ENCODE data around the gene CFAP73. TPM values are rescaled to one million over a fixed set of nuclear protein-coding genes. Genes with fewer than 3 reads are reported as not detected.
A peak's percentile ranks its signal among the peaks of the same experiment; 100 is the strongest.

The CFAP73 gene
- total and polyA plus RNA-seq, 10 donors: 0.64 to 0.71 (median 0.70) TPM; not detected in 7

DNA sequence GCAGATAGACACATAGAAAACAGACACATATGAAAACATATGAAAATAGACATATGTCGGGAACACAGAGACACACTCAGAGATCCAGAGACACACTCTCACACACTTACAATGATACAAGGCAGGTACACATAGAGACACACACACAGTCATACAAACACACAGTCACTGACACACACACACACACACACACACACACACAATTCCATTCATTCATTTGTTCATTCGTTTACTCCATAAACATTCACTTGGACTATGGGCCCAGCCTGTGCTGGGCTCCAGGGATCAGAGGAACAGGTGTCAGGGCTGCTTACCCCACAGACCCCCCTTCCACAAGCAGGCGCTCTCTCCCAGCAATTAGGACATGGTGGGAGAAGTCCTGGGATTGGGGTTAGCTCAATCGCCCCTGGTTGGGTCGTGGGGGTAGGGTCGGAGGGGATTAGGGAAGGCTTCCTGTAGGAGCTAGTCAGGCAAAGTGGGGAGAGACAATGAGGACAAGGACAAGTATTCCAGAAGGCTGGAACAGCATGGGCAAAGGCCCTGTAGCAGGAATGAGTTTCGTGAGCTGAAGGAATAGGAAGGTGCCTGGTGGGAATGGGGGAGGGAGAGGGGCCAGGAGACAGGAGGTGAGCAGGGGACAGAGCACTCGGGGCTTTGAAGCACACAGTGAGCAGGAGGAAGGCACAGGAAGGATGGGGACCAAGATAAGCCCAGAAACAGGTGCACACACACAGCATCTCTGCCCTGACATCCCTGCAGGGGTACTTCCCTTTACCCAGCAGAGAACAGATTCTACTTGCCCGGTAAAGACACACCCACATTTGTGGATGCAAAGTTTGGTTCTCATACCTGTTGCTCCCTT, 20.5 kb upstream of the CFAP73 start:
- TF ChIP-seq, protein P1, sequence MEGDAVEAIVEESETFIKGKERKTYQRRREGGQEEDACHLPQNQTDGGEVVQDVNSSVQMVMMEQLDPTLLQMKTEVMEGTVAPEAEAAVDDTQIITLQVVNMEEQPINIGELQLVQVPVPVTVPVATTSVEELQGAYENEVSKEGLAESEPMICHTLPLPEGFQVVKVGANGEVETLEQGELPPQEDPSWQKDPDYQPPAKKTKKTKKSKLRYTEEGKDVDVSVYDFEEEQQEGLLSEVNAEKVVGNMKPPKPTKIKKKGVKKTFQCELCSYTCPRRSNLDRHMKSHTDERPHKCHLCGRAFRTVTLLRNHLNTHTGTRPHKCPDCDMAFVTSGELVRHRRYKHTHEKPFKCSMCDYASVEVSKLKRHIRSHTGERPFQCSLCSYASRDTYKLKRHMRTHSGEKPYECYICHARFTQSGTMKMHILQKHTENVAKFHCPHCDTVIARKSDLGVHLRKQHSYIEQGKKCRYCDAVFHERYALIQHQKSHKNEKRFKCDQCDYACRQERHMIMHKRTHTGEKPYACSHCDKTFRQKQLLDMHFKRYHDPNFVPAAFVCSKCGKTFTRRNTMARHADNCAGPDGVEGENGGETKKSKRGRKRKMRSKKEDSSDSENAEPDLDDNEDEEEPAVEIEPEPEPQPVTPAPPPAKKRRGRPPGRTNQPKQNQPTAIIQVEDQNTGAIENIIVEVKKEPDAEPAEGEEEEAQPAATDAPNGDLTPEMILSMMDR (IDR thresholded peaks at IDR 0.05 in 8 of 11, conservative IDR thresholded peaks at IDR 0.05 in 3 of 11): no peak
- TF ChIP-seq POLR2AphosphoS5 (IDR thresholded peaks at IDR 0.05) (no peak), POLR2A (IDR thresholded peaks at IDR 0.05) (no peak)
- Histone ChIP-seq H3K36me3 (no peaks in the 10 kb centered on the region), H3K9me3 (no peaks in the 10 kb centered on the region), H3K4me3 (no peak overlapping the region), H3K4me1 (peaks cover 0 to 19% (median 11%) of the 10 kb centered on the region in 6 donors), H3K27ac (no peak overlapping the region), H3K27me3 (replicated peaks in 1 of 7) (peaks cover 0 to 9% (median 0%) of the 10 kb centered on the region in 7 donors)
- DNase-seq: peak; percentile 51
- 53 to 64% (median 58%) methylated on average over 9 of the region's 9 CpGs for WGBS, 5 donors
- intact Hi-C loops (cut with DNase I; ENCODE audit: low total_unique reads): no loop called here

DNA sequence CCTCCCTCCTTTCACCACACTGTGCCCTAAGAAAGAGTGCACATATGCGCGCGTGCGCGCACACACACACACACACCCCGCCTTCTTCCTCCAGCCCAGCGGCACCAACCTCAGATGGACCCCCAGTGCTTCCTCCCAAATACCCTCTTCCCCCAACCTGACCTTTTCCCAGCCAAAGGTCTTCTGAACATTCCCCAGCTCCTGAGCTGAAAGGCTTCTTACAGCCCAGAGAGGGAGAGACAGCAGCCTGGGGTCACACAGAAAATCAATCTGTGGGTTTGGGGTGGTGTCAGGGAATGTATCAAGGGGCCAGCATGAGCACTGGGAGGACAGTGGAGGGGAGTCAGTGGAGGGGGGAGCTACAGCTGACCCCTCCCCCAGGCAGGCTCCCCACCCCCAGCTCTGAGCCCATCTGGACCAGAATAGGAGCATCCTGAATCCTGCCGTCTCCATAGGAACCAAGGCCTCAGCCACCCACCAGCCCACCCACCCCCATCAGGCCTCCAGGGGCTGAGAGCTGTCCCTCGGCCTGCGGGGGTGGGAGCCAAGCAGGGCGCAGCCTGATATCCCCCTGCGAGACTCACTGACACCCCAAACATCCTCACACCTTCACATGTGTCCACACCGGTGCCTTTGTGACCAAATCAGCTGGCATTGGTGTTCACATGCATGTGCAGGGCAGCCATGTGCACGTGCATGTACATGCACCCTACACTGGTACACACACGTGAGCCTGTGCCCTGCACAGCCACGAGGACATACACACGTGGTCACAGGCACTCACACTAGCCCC, 19.7 kb upstream of the CFAP73 start:
- peak; percentile 46 for DNase-seq
- TF ChIP-seq, protein P1 (IDR thresholded peaks at IDR 0.05 in 8 of 11, conservative IDR thresholded peaks at IDR 0.05 in 3 of 11): no peak
- TF ChIP-seq POLR2A (IDR thresholded peaks at IDR 0.05): no peak
- TF ChIP-seq POLR2AphosphoS5 (IDR thresholded peaks at IDR 0.05): no peak
- Histone ChIP-seq H3K4me1 (peaks cover 0 to 19% (median 11%) of the 10 kb centered on the region in 6 donors), H3K9me3 (no peaks in the 10 kb centered on the region), H3K4me3 (no peak overlapping the region), H3K36me3 (no peaks in the 10 kb centered on the region), H3K27me3 (replicated peaks in 1 of 7) (peaks cover 0 to 18% (median 0%) of the 10 kb centered on the region in 7 donors), H3K27ac (no peak overlapping the region)
- WGBS, 5 donors: 66 to 78% (median 71%) methylated on average over 11 to 17 of the region's 17 CpGs
- intact Hi-C loops (cut with DNase I; ENCODE audit: low total_unique reads): no loop called here

DNA sequence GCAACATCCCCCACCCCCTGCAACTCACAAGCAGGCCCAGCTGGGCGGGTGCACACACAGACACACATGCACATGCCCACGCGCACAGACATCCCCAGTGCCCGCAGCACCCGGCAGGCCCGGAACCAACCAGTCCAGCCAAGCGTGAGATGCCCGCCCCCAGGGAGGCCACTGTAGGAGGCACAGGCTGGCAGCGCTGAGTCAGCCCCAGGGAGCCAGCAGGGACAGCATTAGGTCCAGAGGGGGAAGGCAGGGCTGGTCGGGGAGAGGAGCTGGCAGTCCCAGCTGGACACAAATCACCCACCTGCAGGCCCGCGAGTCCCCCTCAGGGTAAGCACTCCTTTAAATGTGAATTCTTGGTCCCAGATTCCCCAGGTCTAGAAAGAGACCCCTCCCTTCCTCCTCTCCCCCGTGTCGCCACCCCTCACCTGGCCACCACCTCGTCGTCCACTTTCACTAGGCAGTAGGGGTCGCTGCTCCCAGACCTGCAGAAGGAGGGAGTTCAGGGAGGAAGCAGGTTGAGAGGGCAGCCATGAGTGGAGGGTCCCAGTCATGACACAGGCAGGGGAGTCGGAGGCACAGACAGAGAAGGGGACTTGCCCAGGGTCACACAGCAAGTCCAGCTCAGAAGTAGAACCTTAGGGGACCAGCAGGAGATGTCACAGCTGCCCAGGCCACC, 18.9 kb upstream of the CFAP73 start:
- Histone ChIP-seq H3K36me3 (no peaks in the 10 kb centered on the region), H3K27ac (no peak overlapping the region), H3K4me1 (peaks cover 1 to 25% (median 17%) of the 10 kb centered on the region in 6 donors), H3K4me3 (no peak overlapping the region), H3K9me3 (no peaks in the 10 kb centered on the region), H3K27me3 (replicated peaks in 1 of 7) (peaks cover 0 to 25% (median 6%) of the 10 kb centered on the region in 7 donors)
- 49 to 62% (median 51%) methylated on average over 15 to 18 of the region's 18 CpGs for WGBS, 5 donors
- TF ChIP-seq, protein P1 (IDR thresholded peaks at IDR 0.05 in 8 of 11, conservative IDR thresholded peaks at IDR 0.05 in 3 of 11): no peak
- TF ChIP-seq POLR2AphosphoS5 (IDR thresholded peaks at IDR 0.05): peak in 2 of 3 donors; percentile 38 to 49
- DNase-seq: peak; percentile 91
- intact Hi-C loops (cut with DNase I; ENCODE audit: low total_unique reads): no loop called here
